CD4-positive, alpha-beta T cell treated with Interleukin-2 at 100 ng/mL for 4 hours (primary cell): ENCODE results near the gene ITGA4.

ENCODE experiments used
- DNase-seq: peaks from one replicate; pipeline ENCODE4 v3.0.0-alpha.2; 2020; ENCODE audit warnings: low spot score

Gene ITGA4

DNA sequence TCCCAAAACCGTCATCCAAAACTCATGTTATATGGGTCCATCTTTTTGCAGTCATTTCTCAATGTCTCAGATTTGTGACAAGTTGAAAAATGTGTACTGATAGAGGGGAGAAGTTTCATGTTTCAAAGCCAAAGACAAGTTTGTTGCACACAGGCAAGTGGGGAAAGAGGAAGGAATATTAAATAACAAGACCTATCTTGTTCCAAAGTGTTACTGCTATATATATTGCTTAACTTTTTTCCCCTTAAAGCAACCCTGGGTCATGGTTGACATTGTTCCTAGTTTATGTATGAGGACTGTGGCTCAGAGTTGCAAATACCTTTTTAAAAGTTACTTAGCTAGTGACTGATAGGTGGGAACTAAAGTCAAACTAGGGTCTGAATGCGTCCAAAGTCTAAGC lies 1.7 kb downstream of the ITGA4 start:
- no peak for DNase-seq

- no peak for DNase-seq
Observed at GRCh38 chr2:181459621-181460021, 2.4 kb downstream of the ITGA4 start.

- peak; percentile 56 for DNase-seq
Observed at GRCh38 chr2:181461056-181461997, 4.1 kb downstream of the ITGA4 start.

DNA sequence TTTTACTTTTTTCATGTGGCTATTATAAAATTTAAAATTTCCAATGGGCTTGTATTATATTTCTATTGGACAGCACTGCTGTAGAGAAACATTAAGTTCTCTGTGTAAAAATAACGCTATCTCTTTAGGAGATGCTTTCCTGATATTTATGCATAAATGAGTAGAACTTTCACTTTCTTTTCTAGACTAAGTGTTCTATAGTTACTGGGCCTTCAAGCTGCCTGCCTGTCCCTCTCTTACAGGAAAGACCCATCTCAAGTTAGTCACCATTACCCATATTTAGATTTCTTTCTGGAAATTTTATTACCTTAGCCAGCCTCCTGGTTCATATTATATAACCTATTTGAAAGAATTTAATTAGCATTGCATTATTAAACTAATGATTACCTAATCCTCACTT lies 4.8 kb downstream of the ITGA4 start:
- DNase-seq, result peak; percentile 50

GRCh38 chr2:181463588-181463987 lies 6.4 kb downstream of the ITGA4 start:
- DNase-seq, result peak; percentile 56

GRCh38 chr2:181464966-181465365 lies 7.8 kb downstream of the ITGA4 start:
- DNase-seq, result no peak

DNA sequence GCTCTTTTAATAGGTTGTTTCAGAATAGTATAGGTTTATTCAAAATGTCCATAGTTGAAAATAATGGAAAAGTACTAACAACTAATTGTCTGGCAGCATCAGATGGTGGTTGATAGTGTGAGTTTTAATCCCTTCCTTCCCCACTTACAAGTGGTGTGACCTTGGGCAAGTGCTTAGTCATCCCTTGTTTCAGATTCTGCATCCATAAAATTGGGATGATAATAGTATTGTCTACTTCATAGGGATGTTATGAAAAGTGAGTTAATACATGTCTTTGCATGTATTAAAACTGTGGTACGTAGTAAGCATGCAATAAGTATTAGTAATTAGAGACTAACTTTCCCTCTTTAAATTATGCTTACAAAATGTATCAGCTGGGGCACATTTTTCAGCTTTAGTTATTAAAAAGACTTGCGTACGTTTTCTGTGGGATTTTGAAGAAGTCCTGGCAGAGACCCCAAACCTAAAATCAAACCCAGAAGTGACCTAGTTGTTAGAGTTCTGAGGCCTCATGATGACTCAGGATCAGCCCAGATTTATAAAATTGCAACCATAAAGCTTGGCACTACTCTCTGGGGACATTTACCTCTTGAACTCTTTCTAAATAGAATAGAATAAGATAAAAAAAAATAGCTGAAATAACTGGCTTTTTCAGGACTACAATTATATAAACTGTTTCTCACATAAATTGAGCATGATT lies 8.6 kb downstream of the ITGA4 start:
- DNase-seq, result no peak

DNA sequence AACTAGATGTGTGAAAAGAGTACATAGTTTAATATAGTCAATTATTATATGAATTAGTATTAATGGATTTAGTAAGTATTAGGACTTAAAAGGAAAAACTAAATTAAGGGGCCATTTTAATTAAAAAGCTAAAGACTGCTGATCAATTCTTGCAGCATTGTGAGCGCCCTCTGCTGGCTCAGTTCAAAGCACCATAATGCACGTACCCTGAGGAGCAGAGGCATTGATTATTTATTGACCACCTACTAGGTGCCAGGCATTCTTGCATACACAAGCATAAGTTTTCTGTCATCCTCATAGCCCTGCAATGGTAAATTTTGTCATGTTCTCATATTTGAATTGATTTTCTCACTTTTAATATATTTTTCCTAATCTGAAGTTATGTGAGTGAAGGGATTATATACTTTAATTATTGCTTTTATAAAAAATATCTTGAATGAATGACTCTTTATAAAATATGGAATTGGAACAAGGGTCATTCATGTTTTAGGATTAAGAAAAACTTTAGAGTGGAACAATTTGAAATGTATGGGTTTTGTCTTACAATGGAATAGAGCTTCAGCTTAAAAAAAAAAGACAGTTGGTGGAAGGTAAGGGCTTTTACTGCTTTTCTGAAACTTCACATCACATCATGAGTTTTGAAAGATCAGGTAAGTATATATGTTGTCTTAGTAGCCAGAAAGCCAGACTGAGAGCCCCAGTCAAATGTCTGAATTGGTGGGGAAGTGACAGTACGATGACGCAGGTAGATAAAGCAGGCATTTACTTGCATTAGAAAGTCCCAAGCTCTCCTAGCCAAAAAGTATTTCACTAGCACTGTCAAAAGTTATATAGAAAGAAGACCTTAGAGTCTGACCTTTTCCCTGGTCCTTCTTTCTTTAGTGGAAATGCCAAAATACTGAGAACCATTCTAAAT lies 9.7 kb downstream of the ITGA4 start:
- DNase-seq, result peak; percentile 75

GRCh38 chr2:181467966-181468707 lies 11.0 kb downstream of the ITGA4 start:
- no peak for DNase-seq

GRCh38 chr2:181468811-181469210 lies 11.6 kb downstream of the ITGA4 start:
- DNase-seq, result no peak

GRCh38 chr2:181471226-181471625 lies 14.0 kb downstream of the ITGA4 start:
- DNase-seq, result peak; percentile 62

GRCh38 chr2:181471783-181472182 lies 14.6 kb downstream of the ITGA4 start:
- peak; percentile 48 for DNase-seq

GRCh38 chr2:181472990-181473389 lies 15.8 kb downstream of the ITGA4 start:
- DNase-seq, result no peak

DNA sequence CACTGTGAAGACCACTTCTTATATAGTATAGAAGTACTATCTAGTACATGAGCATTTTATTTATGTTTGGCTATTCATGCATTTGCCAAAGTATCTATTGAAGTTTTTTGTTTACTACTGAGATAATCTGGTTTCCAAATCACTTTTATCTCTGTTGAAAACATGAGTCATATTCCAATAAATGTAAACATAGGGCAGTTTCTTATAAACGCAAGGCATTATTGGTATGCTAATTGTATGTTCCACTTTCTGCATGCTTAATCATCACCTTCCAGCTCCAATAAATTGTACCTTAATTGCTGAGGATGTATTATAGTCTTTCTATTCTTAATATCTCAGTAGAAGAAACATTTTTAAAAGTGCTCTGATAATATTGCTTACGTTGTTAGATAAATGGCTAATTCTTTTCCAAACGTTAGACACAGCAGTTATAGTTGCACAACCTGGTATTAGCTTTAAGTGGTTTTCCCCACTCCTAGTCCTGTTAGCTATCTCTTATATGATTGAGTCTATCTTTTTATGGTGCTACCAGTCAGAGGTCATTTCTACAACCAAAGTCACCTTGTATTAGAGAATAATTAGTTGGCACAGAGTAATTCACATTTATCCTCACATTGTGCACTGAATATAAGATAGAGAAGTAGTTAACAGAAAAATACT lies 17.2 kb downstream of the ITGA4 start:
- DNase-seq, result no peak

DNA sequence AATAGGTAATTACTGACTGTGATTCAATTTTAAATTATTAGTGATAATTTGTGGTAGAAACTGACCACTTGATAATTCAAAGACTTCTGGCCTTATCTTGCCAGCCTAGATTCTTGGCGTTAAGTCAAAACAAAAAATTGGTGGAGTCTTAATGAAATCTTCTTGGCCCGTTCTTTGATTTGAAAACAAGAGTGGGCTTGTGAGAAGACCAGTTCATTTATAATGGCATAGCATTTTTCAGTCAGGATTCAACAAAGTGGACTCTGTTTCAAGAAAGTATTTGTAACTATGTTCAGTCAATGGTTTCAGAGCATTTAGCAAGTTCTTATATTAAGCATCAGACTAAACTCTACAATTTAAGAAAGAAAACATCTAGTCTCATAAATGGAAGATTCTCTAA lies 26.0 kb downstream of the ITGA4 start:
- DNase-seq, result no peak

- no peak for DNase-seq
Observed at GRCh38 chr2:181483876-181484275, 26.7 kb downstream of the ITGA4 start.

DNA sequence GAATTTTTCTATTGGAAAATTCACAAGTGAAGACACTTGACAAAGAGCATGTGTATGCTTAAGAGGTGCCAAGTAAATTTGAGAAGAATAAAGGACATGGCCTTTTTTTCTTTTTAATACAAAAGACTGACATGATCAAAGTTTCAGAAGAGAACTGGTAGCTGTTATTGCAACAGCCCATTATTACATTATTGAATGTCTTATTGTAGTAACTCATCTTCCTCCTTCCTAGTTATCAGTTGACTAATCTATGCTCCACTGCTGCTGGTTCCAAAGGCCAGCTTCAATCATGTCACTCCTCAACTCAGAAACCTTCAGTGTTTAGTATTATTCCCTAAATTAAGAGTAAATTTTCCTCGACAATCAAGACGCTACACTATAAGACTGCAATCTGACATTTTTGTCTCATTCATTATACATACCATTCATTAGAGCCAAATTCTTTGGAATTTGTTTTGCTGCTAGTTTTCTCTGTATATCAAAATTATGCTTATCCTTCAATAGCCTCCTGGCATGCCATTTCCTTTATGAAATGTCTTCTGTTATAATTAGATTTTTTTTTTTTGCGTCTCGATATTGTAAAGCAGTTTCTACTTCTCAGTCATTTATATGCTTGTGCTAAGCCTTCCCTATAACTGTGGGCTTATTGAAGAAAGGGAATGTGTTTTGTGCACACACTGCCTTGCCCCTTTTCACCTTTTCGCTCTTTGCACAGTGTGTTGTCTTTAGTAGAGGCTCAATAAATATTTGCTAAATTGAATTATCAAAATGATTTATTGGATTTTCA lies 27.9 kb downstream of the ITGA4 start:
- DNase-seq, result no peak

DNA sequence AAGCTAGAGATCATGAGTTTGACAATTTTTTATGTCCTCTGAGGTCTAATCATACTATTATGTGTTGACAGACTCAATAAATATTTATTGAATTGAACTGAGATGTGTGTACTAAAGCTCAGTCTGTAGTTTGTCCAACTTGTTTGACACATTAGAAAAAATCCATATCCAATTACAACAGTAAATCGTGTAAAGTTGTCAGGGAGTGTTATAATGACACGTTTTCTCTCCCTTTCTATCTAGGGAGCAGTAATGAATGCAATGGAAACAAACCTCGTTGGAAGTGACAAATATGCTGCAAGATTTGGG lies 28.4 kb downstream of the ITGA4 start:
- DNase-seq, result no peak

- DNase-seq, result no peak
Observed at GRCh38 chr2:181499231-181499630, 42.0 kb downstream of the ITGA4 start.

DNA sequence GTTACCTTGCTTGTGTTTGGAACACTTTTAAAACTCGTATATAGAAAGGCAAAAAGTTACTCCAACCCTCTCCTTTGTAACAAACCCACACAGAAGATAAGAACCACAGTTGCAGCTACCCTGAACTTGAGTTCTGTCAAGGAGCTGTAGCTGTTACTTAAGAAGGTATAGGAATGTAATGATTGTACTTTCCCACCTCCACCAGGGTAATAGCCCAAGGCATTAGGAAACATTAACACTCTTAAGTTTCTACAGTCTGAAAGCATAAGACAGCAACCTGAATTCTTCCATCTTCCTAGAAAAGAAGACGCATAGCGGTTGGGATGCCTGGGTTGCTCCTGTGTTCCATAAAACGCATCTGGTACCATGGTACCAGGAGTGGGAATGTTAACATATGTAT lies 43.0 kb downstream of the ITGA4 start:
- no peak for DNase-seq
